GM12878 (cell line): ENCODE data around the gene CHD9.

ENCODE experiments used
- ATF3 ChIP-seq: IDR thresholded peaks from 2 replicates; pipeline ENCODE4 v1.6.1; 2011; ENCODE audit warnings: low read depth, mild to moderate bottlenecking, low read length, moderate library complexity, borderline replicate concordance; ENCODE audit errors: extremely low read depth
- EP300 ChIP-seq, 2 experiments: fragments of 150-350 bp in 1 of 2; IDR thresholded peaks; 2 replicates each; pipeline ENCODE4 v1.6.1; 2011 to 2012; ENCODE audit warnings: low read depth in 2 of 2, low read length in 2 of 2, borderline replicate concordance in 1 of 2, improper control_type of control experiment in 1 of 2, inconsistent platforms in 1 of 2; ENCODE audit not compliant: control insufficient read depth in 1 of 2
- HCFC1 ChIP-seq: fragments of 150-350 bp; IDR thresholded peaks from 2 replicates; pipeline ENCODE4 v1.6.1; 2014; ENCODE audit warnings: low read length
- MEF2A ChIP-seq: IDR thresholded peaks from 2 replicates; pipeline ENCODE4 v1.6.1; 2011; ENCODE audit warnings: low read depth, mild to moderate bottlenecking, low read length, moderate library complexity; ENCODE audit not compliant: insufficient read depth
- MTA2 ChIP-seq: fragments of 450-650 bp; IDR thresholded peaks from 2 replicates; pipeline ENCODE4 v1.6.1; 2016; ENCODE audit warnings: low read depth, mild to moderate bottlenecking, moderate library complexity
- MYC ChIP-seq: IDR thresholded peaks from 2 replicates; pipeline ENCODE4 v1.6.1; 2011; ENCODE audit warnings: mild to moderate bottlenecking, low read length, moderate library complexity, inconsistent platforms; ENCODE audit not compliant: insufficient read depth, insufficient replicate concordance, insufficient read length, severe bottlenecking
- POLR2A ChIP-seq: IDR thresholded peaks from 2 replicates; pipeline ENCODE4 v1.6.1; 2011; ENCODE audit warnings: low read depth, mild to moderate bottlenecking, low read length
- TAF1 ChIP-seq: IDR thresholded peaks from 2 replicates; pipeline ENCODE4 v1.6.1; 2011; ENCODE audit warnings: mild to moderate bottlenecking, low read depth, low read length, borderline replicate concordance
- ZBTB4 ChIP-seq: fragments of 450-650 bp; formaldehyde crosslinking; IDR thresholded peaks from 2 replicates; pipeline ENCODE4 v1.4.0; 2022; ENCODE audit warnings: mild to moderate bottlenecking, moderate library complexity
- TF ChIP-seq, protein P1 (sequence below), 3 experiments: IDR thresholded peaks in 2 of 3; conservative IDR thresholded peaks in 1 of 3; 2 replicates each; pipeline ENCODE4 v1.5.1; 2011; ENCODE audit warnings: low read depth in 3 of 3, low read length in 3 of 3, mild to moderate bottlenecking in 3 of 3, control low read depth in 2 of 3, moderate library complexity in 2 of 3, inconsistent platforms in 1 of 3, mixed read lengths in 1 of 3; ENCODE audit not compliant: control insufficient read depth in 2 of 3, insufficient read depth in 1 of 3; ENCODE audit errors: extremely low read depth in 1 of 3
- TF ChIP-seq, protein P2 (sequence below): fragments of 450-650 bp; IDR thresholded peaks from 2 replicates; pipeline ENCODE4 v1.6.1; 2017; ENCODE audit warnings: mild to moderate bottlenecking

DNA sequence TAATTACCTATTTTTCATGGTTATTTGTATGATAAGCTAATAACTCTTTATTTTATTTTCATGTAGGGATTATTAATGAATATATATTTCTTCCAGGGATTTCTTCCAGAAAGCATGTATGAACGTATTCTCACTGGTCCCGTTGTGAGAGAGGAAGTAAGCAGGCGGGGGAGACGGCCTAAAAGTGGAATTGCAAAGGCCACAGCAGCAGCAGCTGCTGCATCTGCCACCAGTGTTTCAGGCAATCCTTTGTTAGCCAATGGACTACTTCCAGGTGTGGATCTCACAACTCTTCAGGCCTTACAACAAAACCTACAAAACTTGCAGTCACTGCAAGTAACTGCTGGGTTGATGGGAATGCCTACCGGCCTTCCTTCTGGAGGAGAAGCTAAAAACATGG is 269.1 kb downstream of the CHD9 start:
- TF ChIP-seq POLR2A = no peak
- no peak for TF ChIP-seq EP300 (IDR thresholded peaks at IDR 0.05; ENCODE audit: borderline replicate concordance in 1 of 2, control insufficient read depth in 1 of 2, low read depth in 2 of 2, low read length in 2 of 2)
- TF ChIP-seq, protein P1, sequence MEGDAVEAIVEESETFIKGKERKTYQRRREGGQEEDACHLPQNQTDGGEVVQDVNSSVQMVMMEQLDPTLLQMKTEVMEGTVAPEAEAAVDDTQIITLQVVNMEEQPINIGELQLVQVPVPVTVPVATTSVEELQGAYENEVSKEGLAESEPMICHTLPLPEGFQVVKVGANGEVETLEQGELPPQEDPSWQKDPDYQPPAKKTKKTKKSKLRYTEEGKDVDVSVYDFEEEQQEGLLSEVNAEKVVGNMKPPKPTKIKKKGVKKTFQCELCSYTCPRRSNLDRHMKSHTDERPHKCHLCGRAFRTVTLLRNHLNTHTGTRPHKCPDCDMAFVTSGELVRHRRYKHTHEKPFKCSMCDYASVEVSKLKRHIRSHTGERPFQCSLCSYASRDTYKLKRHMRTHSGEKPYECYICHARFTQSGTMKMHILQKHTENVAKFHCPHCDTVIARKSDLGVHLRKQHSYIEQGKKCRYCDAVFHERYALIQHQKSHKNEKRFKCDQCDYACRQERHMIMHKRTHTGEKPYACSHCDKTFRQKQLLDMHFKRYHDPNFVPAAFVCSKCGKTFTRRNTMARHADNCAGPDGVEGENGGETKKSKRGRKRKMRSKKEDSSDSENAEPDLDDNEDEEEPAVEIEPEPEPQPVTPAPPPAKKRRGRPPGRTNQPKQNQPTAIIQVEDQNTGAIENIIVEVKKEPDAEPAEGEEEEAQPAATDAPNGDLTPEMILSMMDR (IDR thresholded peaks at IDR 0.05 in 2 of 3, conservative IDR thresholded peaks at IDR 0.05 in 1 of 3; ENCODE audit: control insufficient read depth in 2 of 3, extremely low read depth in 1 of 3, insufficient read depth in 1 of 3, low read depth in 3 of 3, low read length in 3 of 3) = no peak
- TF ChIP-seq HCFC1 = no peak
- TF ChIP-seq ZBTB4 = no peak
- TF ChIP-seq, protein P2, sequence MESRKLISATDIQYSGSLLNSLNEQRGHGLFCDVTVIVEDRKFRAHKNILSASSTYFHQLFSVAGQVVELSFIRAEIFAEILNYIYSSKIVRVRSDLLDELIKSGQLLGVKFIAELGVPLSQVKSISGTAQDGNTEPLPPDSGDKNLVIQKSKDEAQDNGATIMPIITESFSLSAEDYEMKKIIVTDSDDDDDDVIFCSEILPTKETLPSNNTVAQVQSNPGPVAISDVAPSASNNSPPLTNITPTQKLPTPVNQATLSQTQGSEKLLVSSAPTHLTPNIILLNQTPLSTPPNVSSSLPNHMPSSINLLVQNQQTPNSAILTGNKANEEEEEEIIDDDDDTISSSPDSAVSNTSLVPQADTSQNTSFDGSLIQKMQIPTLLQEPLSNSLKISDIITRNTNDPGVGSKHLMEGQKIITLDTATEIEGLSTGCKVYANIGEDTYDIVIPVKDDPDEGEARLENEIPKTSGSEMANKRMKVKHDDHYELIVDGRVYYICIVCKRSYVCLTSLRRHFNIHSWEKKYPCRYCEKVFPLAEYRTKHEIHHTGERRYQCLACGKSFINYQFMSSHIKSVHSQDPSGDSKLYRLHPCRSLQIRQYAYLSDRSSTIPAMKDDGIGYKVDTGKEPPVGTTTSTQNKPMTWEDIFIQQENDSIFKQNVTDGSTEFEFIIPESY = no peak
- TF ChIP-seq ATF3 = no peak
- no peak for TF ChIP-seq TAF1
- no peak for TF ChIP-seq MYC
- no peak for TF ChIP-seq MEF2A
- no peak for TF ChIP-seq MTA2
